ENCODE results near the gene CPXM2. TPM values are rescaled to one million over a fixed set of nuclear protein-coding genes. Genes with fewer than 3 reads are reported as not detected.

CPXM2 gene
- total and polyA plus RNA-seq, 10 of the 15 experiments (the other 5 are each of a cell fraction or from before 2014, with no cell fraction given), result 0.08 to 1.1 (median 0.58) TPM

DNA sequence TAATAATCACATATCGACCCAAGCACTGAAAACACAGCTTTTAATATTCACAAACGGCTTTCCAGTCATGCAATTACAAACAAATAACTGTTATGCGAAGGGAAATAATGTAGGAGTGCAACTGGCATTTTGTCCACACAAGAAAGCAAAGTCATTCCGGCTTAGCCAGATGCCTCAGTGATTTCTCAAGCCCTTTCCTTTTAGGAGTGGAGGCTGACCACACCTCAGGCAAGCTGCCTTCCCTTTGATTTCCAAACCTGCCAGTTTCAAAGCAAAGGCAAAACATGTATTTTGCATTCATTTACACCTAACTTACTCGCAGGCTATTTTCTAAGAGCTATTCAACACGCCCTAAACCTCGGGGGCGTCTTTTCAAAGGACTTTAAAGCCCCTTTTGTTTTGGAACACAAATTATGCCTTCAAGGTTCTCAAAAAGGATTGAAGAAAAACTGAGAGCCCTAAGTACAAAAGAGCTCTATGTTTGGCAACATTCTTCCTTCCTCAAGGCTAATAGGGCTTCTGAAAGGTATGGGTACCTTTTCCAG, 109.6 kb downstream of the CPXM2 start:
- SMC1A ChIA-PET (ENCODE audit: uncharacterized antibody, unreplicated experiment), result interaction anchor here (1.1 kb wide), 1 partner anchor 67 kb away, joined by 6 read pairs; no protein-coding TSS in a partner anchor
- BruUV-seq (replicated peaks), result no TSS peak
- CTCF ChIA-PET, result no interaction called here
- no peaks in the 10 kb centered on the region for H3K79me2 ChIP-seq (ENCODE audit: control insufficient read depth, insufficient read depth, low read length)
- H3K27me3 ChIP-seq (replicated peaks in 1 of 2; ENCODE audit: control insufficient read depth in 2 of 2, insufficient read depth in 2 of 2, low read length in 1 of 2), result peaks cover 1 to 5% of the 10 kb centered on the region in 2 experiments; a peak in 3 of 4 replicates
- H3K4me3 ChIP-seq, result no peak overlapping the region
- H2AFZ ChIP-seq (ENCODE audit: control insufficient read depth, low read depth, low read length), result no peak overlapping the region
- no peak overlapping the region for H3K9ac ChIP-seq (ENCODE audit: control insufficient read depth, insufficient read depth, low read length)
- H3K27ac ChIP-seq (ENCODE audit: control insufficient read depth, insufficient read depth), result no peak overlapping the region
- WGBS (ENCODE audit: insufficient coverage, insufficient replicate concordance, low lambda C conversion rate, missing lambda C conversion rate), result 11% methylated on average over 8 of the region's 8 CpGs
- POLR2A ChIA-PET, result no interaction called here
- H3K9me3 ChIP-seq (replicated peaks; ENCODE audit: control insufficient read depth, insufficient read depth, low read length), result no peaks in the 10 kb centered on the region
- FAIRE-seq (no peak), DNase-seq (ENCODE audit: low read depth, low spot score) (no peak), ATAC-seq (no peak)
- H3K4me1 ChIP-seq (ENCODE audit: control insufficient read depth, insufficient read depth, low read length), result no peaks in the 10 kb centered on the region
- intact Hi-C loops (cut with micrococcal nuclease; ENCODE audit: unreplicated experiment) (no loop called here), in situ Hi-C loops (cut with MboI) (no loop called here)
- H3K4me2 ChIP-seq (ENCODE audit: control insufficient read depth, insufficient read depth), result no peak overlapping the region
- H4K20me1 ChIP-seq (ENCODE audit: control insufficient read depth, insufficient read depth), result no peaks in the 10 kb centered on the region
- H3K36me3 ChIP-seq (ENCODE audit: control insufficient read depth in 2 of 2, insufficient read depth in 2 of 2, low read length in 1 of 2), result no peaks in the 10 kb centered on the region
- RAD21 ChIA-PET (ENCODE audit: unreplicated experiment), result interaction anchor here (2.1 kb wide), 1 partner anchor 53 kb away, joined by 4 read pairs; no protein-coding TSS in a partner anchor
- TF ChIP-seq, protein P1, sequence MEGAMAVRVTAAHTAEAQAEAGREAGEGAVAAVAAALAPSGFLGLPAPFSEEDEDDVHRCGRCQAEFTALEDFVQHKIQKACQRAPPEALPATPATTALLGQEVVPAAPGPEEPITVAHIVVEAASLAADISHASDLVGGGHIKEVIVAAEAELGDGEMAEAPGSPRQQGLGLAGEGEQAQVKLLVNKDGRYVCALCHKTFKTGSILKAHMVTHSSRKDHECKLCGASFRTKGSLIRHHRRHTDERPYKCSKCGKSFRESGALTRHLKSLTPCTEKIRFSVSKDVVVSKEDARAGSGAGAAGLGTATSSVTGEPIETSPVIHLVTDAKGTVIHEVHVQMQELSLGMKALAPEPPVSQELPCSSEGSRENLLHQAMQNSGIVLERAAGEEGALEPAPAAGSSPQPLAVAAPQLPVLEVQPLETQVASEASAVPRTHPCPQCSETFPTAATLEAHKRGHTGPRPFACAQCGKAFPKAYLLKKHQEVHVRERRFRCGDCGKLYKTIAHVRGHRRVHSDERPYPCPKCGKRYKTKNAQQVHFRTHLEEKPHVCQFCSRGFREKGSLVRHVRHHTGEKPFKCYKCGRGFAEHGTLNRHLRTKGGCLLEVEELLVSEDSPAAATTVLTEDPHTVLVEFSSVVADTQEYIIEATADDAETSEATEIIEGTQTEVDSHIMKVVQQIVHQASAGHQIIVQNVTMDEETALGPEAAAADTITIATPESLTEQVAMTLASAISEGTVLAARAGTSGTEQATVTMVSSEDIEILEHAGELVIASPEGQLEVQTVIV (IDR thresholded peaks at IDR 0.05; ENCODE audit: borderline replicate concordance, partially characterized antibody), result no peak
- TF ChIP-seq, protein P2, sequence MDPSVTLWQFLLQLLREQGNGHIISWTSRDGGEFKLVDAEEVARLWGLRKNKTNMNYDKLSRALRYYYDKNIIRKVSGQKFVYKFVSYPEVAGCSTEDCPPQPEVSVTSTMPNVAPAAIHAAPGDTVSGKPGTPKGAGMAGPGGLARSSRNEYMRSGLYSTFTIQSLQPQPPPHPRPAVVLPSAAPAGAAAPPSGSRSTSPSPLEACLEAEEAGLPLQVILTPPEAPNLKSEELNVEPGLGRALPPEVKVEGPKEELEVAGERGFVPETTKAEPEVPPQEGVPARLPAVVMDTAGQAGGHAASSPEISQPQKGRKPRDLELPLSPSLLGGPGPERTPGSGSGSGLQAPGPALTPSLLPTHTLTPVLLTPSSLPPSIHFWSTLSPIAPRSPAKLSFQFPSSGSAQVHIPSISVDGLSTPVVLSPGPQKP (IDR thresholded peaks at IDR 0.05; ENCODE audit: low read depth, low read length), result no peak
- TF ChIP-seq TCF3 (IDR thresholded peaks at IDR 0.05; ENCODE audit: borderline replicate concordance, insufficient read depth, low read depth, low read length) (no peak), EZH2 (IDR thresholded peaks at IDR 0.05; ENCODE audit: borderline replicate concordance, control insufficient read depth, low read depth, low read length) (no peak), ESRRA (IDR thresholded peaks at IDR 0.05; ENCODE audit: low read length) (no peak), PAX8 (IDR thresholded peaks at IDR 0.05) (no peak), NFYB (IDR thresholded peaks at IDR 0.05; ENCODE audit: insufficient read depth, low read depth, low read length) (no peak), DPF2 (IDR thresholded peaks at IDR 0.05) (no peak), CHD4 (IDR thresholded peaks at IDR 0.05) (no peak), POU2F2 (IDR thresholded peaks at IDR 0.05; ENCODE audit: borderline replicate concordance, low read depth, low read length) (no peak), RAD21 (IDR thresholded peaks at IDR 0.05; ENCODE audit: insufficient read depth, low read depth, low read length) (no peak)
- TF ChIP-seq, protein P3, sequence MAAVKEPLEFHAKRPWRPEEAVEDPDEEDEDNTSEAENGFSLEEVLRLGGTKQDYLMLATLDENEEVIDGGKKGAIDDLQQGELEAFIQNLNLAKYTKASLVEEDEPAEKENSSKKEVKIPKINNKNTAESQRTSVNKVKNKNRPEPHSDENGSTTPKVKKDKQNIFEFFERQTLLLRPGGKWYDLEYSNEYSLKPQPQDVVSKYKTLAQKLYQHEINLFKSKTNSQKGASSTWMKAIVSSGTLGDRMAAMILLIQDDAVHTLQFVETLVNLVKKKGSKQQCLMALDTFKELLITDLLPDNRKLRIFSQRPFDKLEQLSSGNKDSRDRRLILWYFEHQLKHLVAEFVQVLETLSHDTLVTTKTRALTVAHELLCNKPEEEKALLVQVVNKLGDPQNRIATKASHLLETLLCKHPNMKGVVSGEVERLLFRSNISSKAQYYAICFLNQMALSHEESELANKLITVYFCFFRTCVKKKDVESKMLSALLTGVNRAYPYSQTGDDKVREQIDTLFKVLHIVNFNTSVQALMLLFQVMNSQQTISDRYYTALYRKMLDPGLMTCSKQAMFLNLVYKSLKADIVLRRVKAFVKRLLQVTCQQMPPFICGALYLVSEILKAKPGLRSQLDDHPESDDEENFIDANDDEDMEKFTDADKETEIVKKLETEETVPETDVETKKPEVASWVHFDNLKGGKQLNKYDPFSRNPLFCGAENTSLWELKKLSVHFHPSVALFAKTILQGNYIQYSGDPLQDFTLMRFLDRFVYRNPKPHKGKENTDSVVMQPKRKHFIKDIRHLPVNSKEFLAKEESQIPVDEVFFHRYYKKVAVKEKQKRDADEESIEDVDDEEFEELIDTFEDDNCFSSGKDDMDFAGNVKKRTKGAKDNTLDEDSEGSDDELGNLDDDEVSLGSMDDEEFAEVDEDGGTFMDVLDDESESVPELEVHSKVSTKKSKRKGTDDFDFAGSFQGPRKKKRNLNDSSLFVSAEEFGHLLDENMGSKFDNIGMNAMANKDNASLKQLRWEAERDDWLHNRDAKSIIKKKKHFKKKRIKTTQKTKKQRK (IDR thresholded peaks at IDR 0.05; ENCODE audit: low read depth, low read length), result no peak
- TF ChIP-seq, protein P4, sequence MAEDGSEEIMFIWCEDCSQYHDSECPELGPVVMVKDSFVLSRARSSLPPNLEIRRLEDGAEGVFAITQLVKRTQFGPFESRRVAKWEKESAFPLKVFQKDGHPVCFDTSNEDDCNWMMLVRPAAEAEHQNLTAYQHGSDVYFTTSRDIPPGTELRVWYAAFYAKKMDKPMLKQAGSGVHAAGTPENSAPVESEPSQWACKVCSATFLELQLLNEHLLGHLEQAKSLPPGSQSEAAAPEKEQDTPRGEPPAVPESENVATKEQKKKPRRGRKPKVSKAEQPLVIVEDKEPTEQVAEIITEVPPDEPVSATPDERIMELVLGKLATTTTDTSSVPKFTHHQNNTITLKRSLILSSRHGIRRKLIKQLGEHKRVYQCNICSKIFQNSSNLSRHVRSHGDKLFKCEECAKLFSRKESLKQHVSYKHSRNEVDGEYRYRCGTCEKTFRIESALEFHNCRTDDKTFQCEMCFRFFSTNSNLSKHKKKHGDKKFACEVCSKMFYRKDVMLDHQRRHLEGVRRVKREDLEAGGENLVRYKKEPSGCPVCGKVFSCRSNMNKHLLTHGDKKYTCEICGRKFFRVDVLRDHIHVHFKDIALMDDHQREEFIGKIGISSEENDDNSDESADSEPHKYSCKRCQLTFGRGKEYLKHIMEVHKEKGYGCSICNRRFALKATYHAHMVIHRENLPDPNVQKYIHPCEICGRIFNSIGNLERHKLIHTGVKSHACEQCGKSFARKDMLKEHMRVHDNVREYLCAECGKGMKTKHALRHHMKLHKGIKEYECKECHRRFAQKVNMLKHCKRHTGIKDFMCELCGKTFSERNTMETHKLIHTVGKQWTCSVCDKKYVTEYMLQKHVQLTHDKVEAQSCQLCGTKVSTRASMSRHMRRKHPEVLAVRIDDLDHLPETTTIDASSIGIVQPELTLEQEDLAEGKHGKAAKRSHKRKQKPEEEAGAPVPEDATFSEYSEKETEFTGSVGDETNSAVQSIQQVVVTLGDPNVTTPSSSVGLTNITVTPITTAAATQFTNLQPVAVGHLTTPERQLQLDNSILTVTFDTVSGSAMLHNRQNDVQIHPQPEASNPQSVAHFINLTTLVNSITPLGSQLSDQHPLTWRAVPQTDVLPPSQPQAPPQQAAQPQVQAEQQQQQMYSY (CRISPR knock-in tag; IDR thresholded peaks at IDR 0.05), result no peak
